AG04449 (cell line): ENCODE results near the gene TARBP1.

ENCODE experiments used
- CTCF ChIA-PET: fragments of 350-600 bp; formaldehyde crosslinking; extraction: SDS; loops from one replicate; lab custom pipeline; 2021; ENCODE audit warnings: antibody characterized with exemption; lab: Yijun Ruan, JAX
- POLR2A ChIA-PET: fragments of 400-600, 350-600 bp; formaldehyde crosslinking; extraction: SDS; loops from one replicate; lab custom pipeline; 2020; ENCODE audit warnings: antibody characterized with exemption, inconsistent platforms; lab: Yijun Ruan, JAX
- DNase-seq: peaks from one replicate; pipeline ENCODE4 v3.0.0-alpha.2; 2010; ENCODE audit warnings: low read depth, low spot score
- H3K4me3 ChIP-seq: 2 replicates; pipeline ENCODE4 v1.5.1; 2011; ENCODE audit warnings: low read depth, mild to moderate bottlenecking, control low read depth, low read length
- CTCF ChIP-seq: IDR thresholded peaks from one replicate; pipeline ENCODE4 v1.5.1; 2011; ENCODE audit warnings: mild to moderate bottlenecking, moderate library complexity, low read length, control low read depth, inconsistent platforms; ENCODE audit not compliant: insufficient read depth; ENCODE audit errors: missing control alignments

Gene TARBP1

GRCh38 chr1:234478481-234479309 lies at the start of gene TARBP1:
TSS of gene TARBP1 (minus strand) at chr1:234479179. CDS start at chr1:234479103, 76 bp downstream.
- POLR2A ChIA-PET: no interaction called here
- no peak for DNase-seq
- CTCF ChIA-PET: interaction anchor here (0.8 to 2.3 kb wide), 4 partner anchors 9 to 615 kb away, joined by 3 to 10 read pairs (median 5); no protein-coding TSS in a partner anchor
- peak within 1 kb of the TSS; percentile 71 for H3K4me3 ChIP-seq
- TF ChIP-seq CTCF: peak; percentile 31

DNA sequence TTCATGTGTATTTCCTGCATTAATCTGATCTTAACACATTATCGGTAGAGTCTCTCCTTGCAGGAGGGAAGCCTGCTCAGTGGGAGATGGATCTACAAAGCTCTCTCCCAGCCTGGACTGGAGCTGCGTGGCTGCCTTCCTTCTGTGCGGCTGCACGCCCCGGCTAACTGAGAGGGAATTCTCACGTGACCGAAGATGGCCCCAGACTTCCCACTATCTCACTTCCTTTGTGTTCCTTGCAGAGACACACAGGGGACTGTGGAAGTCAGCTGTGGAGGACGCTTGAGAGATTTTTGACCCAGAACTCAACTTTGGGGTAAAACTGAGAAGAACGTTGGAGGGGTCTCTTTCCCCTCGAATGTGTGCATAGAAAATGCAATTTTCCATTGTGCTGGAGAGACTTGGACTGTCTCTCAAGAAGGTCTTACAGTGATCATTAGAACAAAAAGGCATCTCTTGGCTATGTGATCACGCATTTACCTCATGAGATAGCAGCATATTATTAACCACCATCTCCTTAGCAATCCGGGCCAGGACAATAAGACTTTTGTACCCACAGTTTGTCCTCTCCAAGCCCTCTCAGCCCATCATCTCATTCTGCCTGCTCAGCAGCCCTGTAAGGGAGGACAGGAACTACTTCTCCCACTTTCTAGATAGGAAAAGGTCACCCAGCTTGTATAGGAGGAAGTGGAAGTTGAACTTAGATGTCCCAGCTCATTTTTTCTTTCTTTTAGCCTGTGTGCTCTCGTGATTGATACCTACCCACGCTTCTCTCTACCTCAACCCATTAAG lies 49.3 kb upstream of the TARBP1 start:
- no peak for DNase-seq
- no peak overlapping the region for H3K4me3 ChIP-seq
- no peak for TF ChIP-seq CTCF
- CTCF ChIA-PET: interaction anchor here (1.5 to 2.5 kb wide), 2 partner anchors 555 to 565 kb away, joined by 3 to 7 read pairs; no protein-coding TSS in a partner anchor
- POLR2A ChIA-PET: no interaction called here

- DNase-seq: no peak
- H3K4me3 ChIP-seq: no peak overlapping the region
- POLR2A ChIA-PET: no interaction called here
- no peak for TF ChIP-seq CTCF
- CTCF ChIA-PET: no interaction called here
Observed at GRCh38 chr1:234527346-234527745, 48.4 kb upstream of the TARBP1 start.

DNA sequence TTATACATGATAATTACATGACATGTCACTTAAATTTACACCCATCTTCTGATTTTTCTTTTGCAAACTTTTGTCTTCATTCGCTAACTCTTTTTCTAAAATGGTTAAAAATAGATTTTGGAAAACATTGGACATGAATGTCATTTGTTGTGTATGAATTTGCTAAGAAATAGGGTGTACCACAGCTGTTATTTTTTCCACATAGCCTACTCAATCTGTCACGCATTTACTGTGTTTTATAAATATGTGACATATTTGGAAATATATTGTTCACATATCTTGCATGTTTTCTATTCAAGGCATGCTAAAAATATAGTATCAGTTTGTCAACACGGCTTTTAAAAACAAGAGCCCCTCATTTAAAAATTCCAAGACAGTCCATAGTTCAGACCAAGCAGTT lies 47.9 kb upstream of the TARBP1 start:
- ChIA-PET CTCF (no interaction called here), POLR2A (no interaction called here)
- no peak for DNase-seq
- no peak for TF ChIP-seq CTCF
- H3K4me3 ChIP-seq: no peak overlapping the region

- no peak for DNase-seq
- POLR2A ChIA-PET: no interaction called here
- no peak for TF ChIP-seq CTCF
- H3K4me3 ChIP-seq: no peak overlapping the region
- CTCF ChIA-PET: interaction anchor here (1.2 kb wide), 1 partner anchor 8 kb away, joined by 3 read pairs; no protein-coding TSS in a partner anchor
Observed at GRCh38 chr1:234525099-234525799, 46.3 kb upstream of the TARBP1 start.
